OCI-LY3 (cell line): ENCODE data around the gene ZNF785.
"Not testable (repeated sequence)": the region's sequence is repeated elsewhere in the genome, so short reads cannot be mapped to it uniquely, and the experiment has no call there.

Experiments
- H2AFZ ChIP-seq: fragments of 200-600, 300-600 bp; shearing (Covaris generic); 2 replicates; pipeline ENCODE4 v1.6.0; 2014; ENCODE audit warnings: antibody characterized with exemption, low read depth, low read length
- H3K27ac ChIP-seq: fragments of 200-600, 300-600 bp; sonication (generic); 2 replicates; pipeline ENCODE4 v1.5.1; 2014; ENCODE audit warnings: mild to moderate bottlenecking, low read length, moderate library complexity, mixed read lengths
- H3K27me3 ChIP-seq: fragments of 200-600, 300-600 bp; sonication (generic); 2 replicates; pipeline ENCODE4 v1.6.1; 2014; ENCODE audit warnings: low read depth, low read length, mixed read lengths
- H3K36me3 ChIP-seq: fragments of 200-600, 300-600 bp; sonication (generic); replicated peaks from 2 replicates; pipeline ENCODE3; 2014; ENCODE audit warnings: low read depth, low read length, mixed read lengths
- H3K4me1 ChIP-seq: fragments of 300-600, 200-600 bp; sonication (generic); 2 replicates; pipeline ENCODE4 v1.6.1; 2014; ENCODE audit warnings: low read length, mixed read lengths
- H3K4me2 ChIP-seq: fragments of 200-600, 300-600 bp; sonication (generic); 2 replicates; pipeline ENCODE4 v1.6.1; 2014; ENCODE audit warnings: low read length, mixed read lengths
- H3K4me3 ChIP-seq: fragments of 300-600, 200-600 bp; sonication (generic); 2 replicates; pipeline ENCODE4 v1.5.1; 2014; ENCODE audit warnings: antibody characterized with exemption, mild to moderate bottlenecking, low read length, moderate library complexity
- H3K79me2 ChIP-seq: fragments of 300-600, 200-600 bp; shearing (Covaris generic); 2 replicates; pipeline ENCODE4 v1.6.1; 2014; ENCODE audit warnings: mild to moderate bottlenecking, low read length, mixed read lengths
- H3K9ac ChIP-seq: fragments of 300-600, 200-600 bp; shearing (Covaris generic); 2 replicates; pipeline ENCODE4 v1.6.0; 2014; ENCODE audit warnings: mild to moderate bottlenecking, low read length, moderate library complexity
- H3K9me3 ChIP-seq: fragments of 200-600, 300-600 bp; shearing (Covaris generic); 2 replicates; pipeline ENCODE4 v1.6.1; 2014; ENCODE audit warnings: low read length, mixed read lengths; ENCODE audit not compliant: insufficient read depth
- H4K20me1 ChIP-seq: fragments of 200-600, 300-600 bp; sonication (generic); 2 replicates; pipeline ENCODE4 v1.6.1; 2016; ENCODE audit warnings: low read length, mixed read lengths; ENCODE audit not compliant: insufficient read depth
- EZH2phosphoT487 ChIP-seq: fragments of 200-600 bp; shearing (Covaris generic); IDR thresholded peaks from 2 replicates; pipeline ENCODE4 v1.6.1; 2018; ENCODE audit warnings: antibody characterized with exemption, mixed run types, low read depth
- TF ChIP-seq, protein P1 (sequence below): fragments of 200-600, 300-600 bp; sonication (generic); IDR thresholded peaks from 2 replicates; pipeline ENCODE4 v1.5.1; 2014; ENCODE audit warnings: antibody characterized with exemption, low read length, low read depth

Gene ZNF785

DNA sequence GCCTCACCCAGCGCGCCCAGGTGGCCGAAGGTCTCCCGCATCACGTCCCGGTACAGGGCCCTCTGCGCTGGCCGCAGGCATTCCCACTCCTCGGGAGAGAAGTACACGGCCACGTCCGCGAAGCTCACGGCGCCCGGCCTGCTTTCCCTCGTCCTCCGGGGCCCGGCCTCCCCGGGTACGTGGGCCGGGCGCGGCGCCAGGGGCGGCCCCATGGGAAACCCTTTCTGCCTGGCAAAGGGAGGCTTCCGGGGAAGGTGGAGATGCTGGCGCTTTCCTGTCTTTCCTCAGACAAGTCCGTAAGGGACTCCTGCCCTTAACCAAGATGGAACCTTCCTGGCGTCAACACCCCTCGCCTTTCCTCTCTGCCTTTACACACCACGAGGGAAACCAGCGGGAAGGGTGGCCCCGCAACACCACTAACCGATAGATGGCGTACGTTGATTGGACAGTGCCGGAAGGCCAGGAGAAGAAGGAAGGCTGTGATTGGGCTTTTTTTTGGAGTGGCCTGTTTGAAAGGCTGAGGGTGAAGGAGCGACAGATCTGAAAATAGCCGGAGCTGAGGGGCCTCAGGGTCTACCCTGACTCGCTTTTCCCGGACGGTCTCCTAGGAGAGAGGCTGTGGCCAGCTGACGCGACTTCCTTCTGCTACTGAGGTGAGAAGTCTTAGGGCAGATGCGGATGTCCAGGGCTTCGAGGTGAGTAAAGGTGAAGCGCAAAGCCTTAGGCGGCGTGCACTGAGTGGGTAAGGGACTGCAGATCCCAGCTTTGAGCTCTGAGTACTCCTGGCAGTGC is at the start of gene ZNF785:
ZNF785 (minus strand) TSS at position 298 of the 792 bp plus-strand sequence; CDS start at position 212, 86 bp downstream.
- Histone ChIP-seq H3K79me2 (no peaks in the 10 kb centered on the region), H3K4me3 (no peak within 1 kb of the TSS), H3K27me3 (no peaks in the 10 kb centered on the region), H3K9me3 (no peaks in the 10 kb centered on the region), H3K27ac (no peak within 1 kb of the TSS), H2AFZ (no peak within 1 kb of the TSS), H3K4me2 (no peak within 1 kb of the TSS), H3K9ac (no peak within 1 kb of the TSS), H3K4me1 (no peaks in the 10 kb centered on the region), H3K36me3 (no peaks in the 10 kb centered on the region), H4K20me1 (no peaks in the 10 kb centered on the region)
- no peak for TF ChIP-seq EZH2phosphoT487
- TF ChIP-seq, protein P1, sequence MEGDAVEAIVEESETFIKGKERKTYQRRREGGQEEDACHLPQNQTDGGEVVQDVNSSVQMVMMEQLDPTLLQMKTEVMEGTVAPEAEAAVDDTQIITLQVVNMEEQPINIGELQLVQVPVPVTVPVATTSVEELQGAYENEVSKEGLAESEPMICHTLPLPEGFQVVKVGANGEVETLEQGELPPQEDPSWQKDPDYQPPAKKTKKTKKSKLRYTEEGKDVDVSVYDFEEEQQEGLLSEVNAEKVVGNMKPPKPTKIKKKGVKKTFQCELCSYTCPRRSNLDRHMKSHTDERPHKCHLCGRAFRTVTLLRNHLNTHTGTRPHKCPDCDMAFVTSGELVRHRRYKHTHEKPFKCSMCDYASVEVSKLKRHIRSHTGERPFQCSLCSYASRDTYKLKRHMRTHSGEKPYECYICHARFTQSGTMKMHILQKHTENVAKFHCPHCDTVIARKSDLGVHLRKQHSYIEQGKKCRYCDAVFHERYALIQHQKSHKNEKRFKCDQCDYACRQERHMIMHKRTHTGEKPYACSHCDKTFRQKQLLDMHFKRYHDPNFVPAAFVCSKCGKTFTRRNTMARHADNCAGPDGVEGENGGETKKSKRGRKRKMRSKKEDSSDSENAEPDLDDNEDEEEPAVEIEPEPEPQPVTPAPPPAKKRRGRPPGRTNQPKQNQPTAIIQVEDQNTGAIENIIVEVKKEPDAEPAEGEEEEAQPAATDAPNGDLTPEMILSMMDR: no peak

DNA sequence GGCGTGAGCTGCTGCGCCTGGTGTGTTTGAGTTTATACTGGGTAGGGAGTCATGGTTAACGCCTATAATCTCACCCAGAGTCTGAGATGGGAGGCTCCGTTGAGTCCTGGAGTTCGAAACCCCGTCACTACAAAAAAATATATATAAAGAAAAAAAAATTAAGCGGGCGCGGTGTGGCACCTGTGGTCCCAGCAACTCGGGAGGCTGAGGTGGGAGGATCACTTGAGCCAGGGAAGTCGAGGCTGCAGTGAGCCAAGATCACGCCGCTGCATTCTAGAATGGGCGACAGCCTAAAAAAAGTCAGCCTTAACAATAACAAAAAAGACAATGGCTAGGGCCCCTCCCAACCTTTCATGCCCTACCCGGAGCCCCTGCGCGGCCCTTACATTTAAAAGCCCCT is 48.0 kb upstream of the ZNF785 start:
- H3K4me1 ChIP-seq: peaks cover 18% of the 10 kb centered on the region
- TF ChIP-seq, protein P1: no peak
- TF ChIP-seq EZH2phosphoT487: no peak
- H3K36me3 ChIP-seq: no peaks in the 10 kb centered on the region
- peak overlapping the region; percentile 79 for H3K4me2 ChIP-seq
- H3K27ac ChIP-seq: peak overlapping the region; percentile 76
- no peaks in the 10 kb centered on the region for H3K27me3 ChIP-seq
- peaks cover 14% of the 10 kb centered on the region for H3K79me2 ChIP-seq
- no peaks in the 10 kb centered on the region for H3K9me3 ChIP-seq
- no peaks in the 10 kb centered on the region for H4K20me1 ChIP-seq
- no peak overlapping the region; the same call in 1 of the 2 replicates for H2AFZ ChIP-seq
- H3K4me3 ChIP-seq: peak overlapping the region; percentile 95
- H3K9ac ChIP-seq: peak overlapping the region; percentile 80

DNA sequence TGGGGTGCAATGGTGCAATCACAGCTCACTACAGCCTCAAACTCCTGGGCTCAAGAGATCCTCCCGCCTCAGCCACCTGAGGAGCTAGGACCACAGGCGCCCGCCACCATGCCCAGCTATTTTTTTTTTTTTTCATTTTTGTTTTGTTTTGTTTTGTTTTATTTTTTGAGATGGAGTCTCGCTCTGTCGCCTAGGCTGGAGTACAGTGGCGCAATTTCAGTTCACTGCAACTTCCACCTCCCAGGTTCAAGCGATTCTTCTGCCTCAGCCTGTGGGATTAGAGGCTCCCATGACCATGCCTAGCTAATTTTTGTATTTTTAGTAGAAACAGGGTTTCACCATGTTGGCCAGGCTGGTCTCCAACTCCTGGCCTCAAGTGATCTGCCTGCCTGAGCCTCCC is 47.0 kb upstream of the ZNF785 start:
- H3K9ac ChIP-seq, H3K4me2 ChIP-seq, H3K36me3 ChIP-seq, H2AFZ ChIP-seq, H3K27ac ChIP-seq, H4K20me1 ChIP-seq, H3K9me3 ChIP-seq, H3K27me3 ChIP-seq, H3K4me3 ChIP-seq: not testable (repeated sequence)
- H3K79me2 ChIP-seq: peaks cover 14% of the 10 kb centered on the region
- H3K4me1 ChIP-seq: peaks cover 20% of the 10 kb centered on the region

DNA sequence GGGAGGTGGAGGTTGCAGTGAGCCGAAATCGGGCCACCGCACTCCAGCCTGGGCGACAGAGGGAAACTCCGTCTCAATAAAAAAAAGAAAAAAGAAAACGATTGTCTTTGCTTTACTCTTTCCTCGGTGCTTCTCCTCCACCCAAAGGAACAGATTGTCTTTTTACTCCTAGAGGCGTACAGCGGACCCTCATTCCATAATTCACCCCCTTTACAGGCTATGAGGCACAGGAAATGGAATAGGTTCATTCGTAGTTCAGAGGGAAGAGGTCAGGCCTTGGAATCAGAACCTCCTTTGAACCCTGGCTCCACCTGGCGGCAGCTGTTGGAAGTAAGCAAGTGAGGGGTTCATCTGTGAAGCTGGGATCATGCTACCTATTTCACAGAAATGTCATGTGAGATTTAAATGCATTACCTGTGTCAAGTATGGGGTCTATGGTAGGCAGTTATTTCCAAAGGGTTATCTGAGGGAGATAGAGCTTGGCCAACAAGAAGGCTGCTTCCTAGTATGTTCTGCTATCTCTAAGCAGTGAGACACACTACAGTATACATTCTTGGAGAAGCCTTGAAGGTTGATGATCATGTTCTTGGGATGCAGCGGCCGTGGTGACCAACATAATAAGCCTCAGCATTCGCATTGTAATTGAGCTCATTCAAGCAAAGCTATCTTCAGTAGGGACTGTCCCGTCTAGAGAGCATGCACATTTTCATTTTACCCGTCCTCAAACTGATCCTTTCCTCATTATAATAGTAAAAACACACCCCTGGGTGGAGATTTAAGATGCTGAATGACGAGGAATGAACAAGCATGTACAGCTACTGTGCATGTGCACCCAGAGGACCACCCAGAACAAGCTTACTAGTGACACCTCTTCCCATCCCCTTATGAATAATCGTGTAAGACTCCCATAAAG is 43.4 kb upstream of the ZNF785 start:
- no peaks in the 10 kb centered on the region for H3K36me3 ChIP-seq
- H2AFZ ChIP-seq: peak overlapping the region; percentile 96
- H3K4me3 ChIP-seq: peak overlapping the region; percentile 76
- H3K4me2 ChIP-seq: peak overlapping the region; percentile 81
- H3K9ac ChIP-seq: peak overlapping the region; percentile 54
- H3K4me1 ChIP-seq: peaks cover 15% of the 10 kb centered on the region
- no peaks in the 10 kb centered on the region for H3K27me3 ChIP-seq
- no peak for TF ChIP-seq EZH2phosphoT487
- TF ChIP-seq, protein P1: peak; percentile 91
- no peaks in the 10 kb centered on the region for H4K20me1 ChIP-seq
- no peak overlapping the region for H3K27ac ChIP-seq
- H3K79me2 ChIP-seq: no peaks in the 10 kb centered on the region
- no peaks in the 10 kb centered on the region for H3K9me3 ChIP-seq
